ENCODE data around the gene RARA. TPM values are rescaled to one million over a fixed set of nuclear protein-coding genes. Genes with fewer than 3 reads are reported as not detected.

The RARA gene
- polyA plus RNA-seq, 3 donors, result 14.9 to 63.9 (median 29.4) TPM

- Histone ChIP-seq H3K4me2 (replicated peaks; ENCODE audit: extremely low read depth, low read length, poor library complexity, severe bottlenecking) (peak overlapping the region; percentile 70), H3K9ac (ENCODE audit: insufficient read depth, low read length, poor library complexity, severe bottlenecking) (peak overlapping the region; percentile 74), H3K4me3 (replicated peaks in 1 of 3; ENCODE audit: low read depth in 2 of 3, low read length in 3 of 3) (peak overlapping the region in 1 of 3 experiments; percentile 69), H3K79me2 (ENCODE audit: insufficient read depth, low read length) (peaks cover 99% of the 10 kb centered on the region), H2AFZ (ENCODE audit: insufficient read depth, low read depth, low read length, poor library complexity, severe bottlenecking) (no peak overlapping the region), H3K27ac (ENCODE audit: low read depth in 1 of 2, low read length in 2 of 2) (peak overlapping the region; percentile 99 to 100), H3K9me3 (replicated peaks in 1 of 2; ENCODE audit: control insufficient read depth in 1 of 2, insufficient read depth in 1 of 2, low read length in 2 of 2) (no peaks in the 10 kb centered on the region), H3K36me3 (replicated peaks in 1 of 2; ENCODE audit: control insufficient read depth in 1 of 2, insufficient read depth in 2 of 2, low read length in 2 of 2) (peaks cover 14 to 16% of the 10 kb centered on the region in 2 donors), H4K20me1 (ENCODE audit: insufficient read depth, low read length) (peaks cover 4% of the 10 kb centered on the region), H3K4me1 (ENCODE audit: control insufficient read depth in 1 of 2, insufficient read depth in 2 of 2, low read length in 2 of 2) (peaks cover 93 to 94% of the 10 kb centered on the region in 2 donors), H3K27me3 (ENCODE audit: control insufficient read depth in 2 of 2, insufficient read depth in 2 of 2, low read length in 2 of 2) (no peaks in the 10 kb centered on the region)
- H3K27me3 Mint-ChIP-seq (ENCODE audit: low read depth in 3 of 3), result peaks cover 0 to 7% (median 4%) of the 10 kb centered on the region in 3 donors
- 83% methylated on average over 3 of the region's 4 CpGs for WGBS (ENCODE audit: insufficient coverage)
- no peaks in the 10 kb centered on the region for H3K9me3 Mint-ChIP-seq
- intact Hi-C loops (cut with micrococcal nuclease), result no loop called here
- H3K4me3 Mint-ChIP-seq, result peak overlapping the region; percentile 66 to 76
- peaks cover 88% of the 10 kb centered on the region for H3K4me1 Mint-ChIP-seq
- DNase-seq, result no peak
- H3K36me3 Mint-ChIP-seq, result peaks cover 32 to 48% of the 10 kb centered on the region in 2 donors
- no peak for TF ChIP-seq CTCF (IDR thresholded peaks at IDR 0.05)
- peak overlapping the region; percentile 96 to 100 (median 100) for H3K27ac Mint-ChIP-seq
Measured at GRCh38 chr17:40327244-40327729, 18.3 kb downstream of the RARA start.

DNA sequence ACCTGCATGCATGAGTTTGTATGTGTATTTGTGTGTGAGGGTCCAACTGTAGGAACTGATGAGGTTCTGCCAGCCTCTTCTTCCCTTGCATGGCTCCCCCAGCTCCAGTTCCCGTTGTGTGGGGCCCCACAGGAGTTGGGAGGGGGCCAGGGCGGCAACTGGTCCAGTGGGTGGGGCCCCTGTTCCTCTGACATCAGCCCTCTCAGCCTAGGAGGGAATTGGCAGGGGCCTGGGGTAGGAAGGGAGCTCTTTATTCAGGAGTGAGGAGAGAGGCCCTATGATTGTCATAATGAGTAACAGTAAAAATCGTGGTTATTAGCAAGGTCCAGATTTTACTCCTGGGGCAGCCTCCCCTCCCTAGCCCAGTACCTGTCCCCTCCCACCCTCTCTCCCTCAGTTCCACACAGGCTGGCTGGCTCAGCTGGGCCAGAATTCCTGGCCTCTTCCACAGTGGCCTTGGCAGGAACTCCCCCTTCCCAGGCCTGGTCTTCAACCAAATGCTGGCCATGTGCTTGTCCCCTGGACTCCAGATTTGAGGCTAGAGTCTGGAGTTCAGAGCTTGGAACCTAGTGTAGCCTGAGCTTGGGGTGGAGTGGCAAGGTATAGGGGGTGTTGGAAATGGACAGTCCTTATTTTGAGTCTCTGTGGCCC is 18.9 kb downstream of the RARA start:
- Mint-ChIP-seq H3K9me3 (no peaks in the 10 kb centered on the region), H3K27me3 (ENCODE audit: low read depth in 3 of 3) (peaks cover 0 to 4% (median 4%) of the 10 kb centered on the region in 3 donors), H3K4me1 (peaks cover 94% of the 10 kb centered on the region), H3K36me3 (peaks cover 36 to 53% of the 10 kb centered on the region in 2 donors), H3K4me3 (peak overlapping the region; percentile 66 to 81), H3K27ac (peak overlapping the region; percentile 96 to 100 (median 100))
- peaks cover 4% of the 10 kb centered on the region for H4K20me1 ChIP-seq (ENCODE audit: insufficient read depth, low read length)
- intact Hi-C loops (cut with micrococcal nuclease), result no loop called here
- 0% methylated on average over 2 of the region's 3 CpGs for WGBS (ENCODE audit: insufficient coverage)
- H3K4me1 ChIP-seq (ENCODE audit: control insufficient read depth in 1 of 2, insufficient read depth in 2 of 2, low read length in 2 of 2), result peaks cover 99 to 100% of the 10 kb centered on the region in 2 donors
- H3K79me2 ChIP-seq (ENCODE audit: insufficient read depth, low read length), result peaks cover 100% of the 10 kb centered on the region
- peak in 2 of 3 donors; percentile 37 to 55 for DNase-seq
- H3K4me3 ChIP-seq (replicated peaks in 1 of 3; ENCODE audit: low read depth in 2 of 3, low read length in 3 of 3), result peak overlapping the region in 1 of 3 experiments; percentile 69
- no peak overlapping the region for H2AFZ ChIP-seq (ENCODE audit: insufficient read depth, low read depth, low read length, poor library complexity, severe bottlenecking)
- H3K9me3 ChIP-seq (replicated peaks in 1 of 2; ENCODE audit: control insufficient read depth in 1 of 2, insufficient read depth in 1 of 2, low read length in 2 of 2), result no peaks in the 10 kb centered on the region
- no peak for TF ChIP-seq CTCF (IDR thresholded peaks at IDR 0.05)
- H3K27me3 ChIP-seq (ENCODE audit: control insufficient read depth in 2 of 2, insufficient read depth in 2 of 2, low read length in 2 of 2), result no peaks in the 10 kb centered on the region
- peak overlapping the region; percentile 99 to 100 for H3K27ac ChIP-seq (ENCODE audit: low read depth in 1 of 2, low read length in 2 of 2)
- peak overlapping the region; percentile 70 for H3K4me2 ChIP-seq (replicated peaks; ENCODE audit: extremely low read depth, low read length, poor library complexity, severe bottlenecking)
- H3K36me3 ChIP-seq (replicated peaks in 1 of 2; ENCODE audit: control insufficient read depth in 1 of 2, insufficient read depth in 2 of 2, low read length in 2 of 2), result peaks cover 14 to 16% of the 10 kb centered on the region in 2 donors
- peak overlapping the region; percentile 74 for H3K9ac ChIP-seq (ENCODE audit: insufficient read depth, low read length, poor library complexity, severe bottlenecking)

Data from CD14-positive monocyte (primary cell).